ENCODE results near the gene GPER1.

The GPER1 gene

DNA sequence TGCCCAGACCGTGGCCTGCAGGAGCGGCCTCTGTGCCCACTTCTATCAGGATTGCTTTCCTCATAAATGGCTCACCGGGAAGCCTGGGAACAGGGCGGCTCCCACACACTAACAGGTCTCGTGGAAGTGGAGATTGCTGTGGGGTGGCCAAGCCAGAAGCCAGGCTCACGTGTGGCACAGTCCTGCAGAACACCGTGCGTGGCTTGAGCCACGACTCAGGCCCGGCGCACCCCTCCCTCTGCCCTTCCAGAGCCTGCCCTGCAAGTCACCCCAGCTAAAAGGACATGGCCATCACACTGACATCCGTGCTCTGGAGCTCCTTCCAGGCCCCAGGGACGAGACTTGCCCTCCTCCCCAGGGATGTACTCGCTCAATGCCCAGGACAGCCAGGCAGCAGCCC is 7.0 kb downstream of the GPER1 start:
- TF ChIP-seq, protein P1, sequence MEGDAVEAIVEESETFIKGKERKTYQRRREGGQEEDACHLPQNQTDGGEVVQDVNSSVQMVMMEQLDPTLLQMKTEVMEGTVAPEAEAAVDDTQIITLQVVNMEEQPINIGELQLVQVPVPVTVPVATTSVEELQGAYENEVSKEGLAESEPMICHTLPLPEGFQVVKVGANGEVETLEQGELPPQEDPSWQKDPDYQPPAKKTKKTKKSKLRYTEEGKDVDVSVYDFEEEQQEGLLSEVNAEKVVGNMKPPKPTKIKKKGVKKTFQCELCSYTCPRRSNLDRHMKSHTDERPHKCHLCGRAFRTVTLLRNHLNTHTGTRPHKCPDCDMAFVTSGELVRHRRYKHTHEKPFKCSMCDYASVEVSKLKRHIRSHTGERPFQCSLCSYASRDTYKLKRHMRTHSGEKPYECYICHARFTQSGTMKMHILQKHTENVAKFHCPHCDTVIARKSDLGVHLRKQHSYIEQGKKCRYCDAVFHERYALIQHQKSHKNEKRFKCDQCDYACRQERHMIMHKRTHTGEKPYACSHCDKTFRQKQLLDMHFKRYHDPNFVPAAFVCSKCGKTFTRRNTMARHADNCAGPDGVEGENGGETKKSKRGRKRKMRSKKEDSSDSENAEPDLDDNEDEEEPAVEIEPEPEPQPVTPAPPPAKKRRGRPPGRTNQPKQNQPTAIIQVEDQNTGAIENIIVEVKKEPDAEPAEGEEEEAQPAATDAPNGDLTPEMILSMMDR (IDR thresholded peaks at IDR 0.05; ENCODE audit: low read depth, low read length, missing control alignments) = no peak
- no peak overlapping the region for H3K4me3 ChIP-seq (replicated peaks; ENCODE audit: low read depth, low read length)
- DNase-seq (ENCODE audit: extremely low read depth, low read depth) = no peak

DNA sequence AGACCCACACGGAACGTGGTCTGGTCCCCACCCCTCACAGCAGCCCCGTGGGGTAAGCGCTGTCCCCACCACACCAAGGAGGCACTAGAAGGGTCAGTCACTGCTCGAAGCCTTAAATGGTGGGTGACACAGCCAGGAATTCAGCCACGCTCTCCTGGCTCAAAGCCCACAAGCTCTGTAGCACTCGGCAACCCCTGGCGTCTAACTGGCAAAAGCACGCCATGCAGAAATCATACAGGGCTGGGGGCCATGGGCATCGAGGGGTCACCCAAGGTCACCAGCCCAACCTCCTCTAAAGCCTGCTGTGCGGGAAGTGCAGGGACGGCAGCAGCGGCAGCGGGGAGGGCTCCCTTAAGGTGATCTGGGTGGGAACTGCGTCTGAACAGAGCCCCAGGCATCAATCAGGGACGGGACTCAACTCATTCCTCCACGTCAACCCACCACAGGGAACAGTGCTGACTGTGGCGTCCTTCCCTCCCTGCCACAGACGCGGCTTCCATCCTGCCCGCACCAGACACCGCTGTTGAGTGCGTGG is 7.8 kb downstream of the GPER1 start:
- TF ChIP-seq, protein P1 (IDR thresholded peaks at IDR 0.05; ENCODE audit: low read depth, low read length, missing control alignments) = no peak

DNA sequence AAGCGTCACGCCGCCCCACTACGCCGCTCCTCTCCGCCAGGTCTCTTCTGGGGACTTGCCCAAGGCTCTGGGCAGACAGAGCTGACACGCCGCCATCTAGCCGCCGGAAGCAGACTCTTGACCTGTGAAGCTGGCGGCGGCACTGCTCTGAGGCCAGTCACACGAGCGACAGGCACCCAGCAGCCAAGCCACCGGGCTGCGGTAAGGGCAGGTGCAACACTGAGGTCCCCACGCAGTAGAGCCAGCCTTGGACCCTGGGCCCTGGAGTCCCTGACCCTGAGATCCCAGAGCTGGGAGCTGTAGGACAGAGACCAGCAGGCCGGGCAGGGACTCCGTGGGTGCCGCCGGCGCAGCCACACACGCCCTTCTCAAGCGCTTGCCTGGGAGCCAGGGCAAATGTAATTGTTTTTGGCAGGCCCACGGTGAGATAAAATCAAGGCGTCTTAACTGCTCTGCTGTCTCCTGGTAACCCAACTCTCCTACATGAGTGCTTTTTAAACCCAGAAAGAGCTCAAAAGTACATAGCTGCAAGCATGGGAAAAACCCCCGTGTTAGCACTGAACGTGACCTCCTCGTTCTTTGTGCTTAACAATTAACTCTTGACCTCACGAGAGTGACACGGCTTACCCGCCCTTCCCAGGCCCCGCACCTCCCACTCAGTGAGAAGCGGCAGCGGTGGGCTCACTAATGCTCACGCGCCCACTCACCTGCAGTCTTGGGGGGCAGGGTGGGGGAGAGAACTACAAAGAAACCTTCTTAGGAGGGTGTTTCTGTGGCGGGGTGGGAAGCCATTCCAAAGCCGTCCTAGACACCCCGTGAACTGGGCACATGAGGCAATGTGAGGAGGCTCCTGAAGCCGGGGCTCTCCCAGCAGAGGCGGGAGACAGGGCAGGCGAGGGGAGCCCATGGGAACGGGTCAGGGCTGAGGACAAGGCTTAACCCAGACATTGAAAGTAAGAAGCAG is 8.5 kb downstream of the GPER1 start:
- DNase-seq (ENCODE audit: extremely low read depth, low read depth) = no peak
- no peak overlapping the region for H3K4me3 ChIP-seq (replicated peaks; ENCODE audit: low read depth, low read length)
- TF ChIP-seq, protein P1 (IDR thresholded peaks at IDR 0.05; ENCODE audit: low read depth, low read length, missing control alignments) = no peak

More for the DNA sequence above, 7.8 kb downstream of the GPER1 start:
- DNase-seq (ENCODE audit: extremely low read depth, low read depth) = no peak
- no peak overlapping the region for H3K4me3 ChIP-seq (replicated peaks; ENCODE audit: low read depth, low read length)

DNA sequence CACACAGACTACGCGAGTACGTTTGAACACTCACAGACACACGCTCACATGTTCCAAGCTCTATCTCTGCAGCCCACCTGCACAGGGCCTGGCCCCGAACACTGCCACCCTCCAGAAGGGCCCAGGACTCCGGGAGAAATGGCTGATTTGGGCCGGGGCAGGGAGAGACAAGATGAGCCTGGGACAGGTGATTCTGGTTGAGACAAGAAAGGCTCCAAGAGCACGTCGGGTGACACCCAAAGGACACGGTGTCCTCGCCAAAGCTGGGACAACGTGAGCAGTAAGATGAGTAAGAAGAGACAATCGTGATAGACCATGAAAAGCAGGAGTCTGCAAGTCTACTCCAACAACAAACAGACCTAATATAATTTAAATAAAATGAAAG is 9.2 kb downstream of the GPER1 start:
- H3K4me3 ChIP-seq (replicated peaks; ENCODE audit: low read depth, low read length) = no peak overlapping the region
- TF ChIP-seq, protein P1 (IDR thresholded peaks at IDR 0.05; ENCODE audit: low read depth, low read length, missing control alignments) = no peak
- no peak for DNase-seq (ENCODE audit: extremely low read depth, low read depth)

DNA sequence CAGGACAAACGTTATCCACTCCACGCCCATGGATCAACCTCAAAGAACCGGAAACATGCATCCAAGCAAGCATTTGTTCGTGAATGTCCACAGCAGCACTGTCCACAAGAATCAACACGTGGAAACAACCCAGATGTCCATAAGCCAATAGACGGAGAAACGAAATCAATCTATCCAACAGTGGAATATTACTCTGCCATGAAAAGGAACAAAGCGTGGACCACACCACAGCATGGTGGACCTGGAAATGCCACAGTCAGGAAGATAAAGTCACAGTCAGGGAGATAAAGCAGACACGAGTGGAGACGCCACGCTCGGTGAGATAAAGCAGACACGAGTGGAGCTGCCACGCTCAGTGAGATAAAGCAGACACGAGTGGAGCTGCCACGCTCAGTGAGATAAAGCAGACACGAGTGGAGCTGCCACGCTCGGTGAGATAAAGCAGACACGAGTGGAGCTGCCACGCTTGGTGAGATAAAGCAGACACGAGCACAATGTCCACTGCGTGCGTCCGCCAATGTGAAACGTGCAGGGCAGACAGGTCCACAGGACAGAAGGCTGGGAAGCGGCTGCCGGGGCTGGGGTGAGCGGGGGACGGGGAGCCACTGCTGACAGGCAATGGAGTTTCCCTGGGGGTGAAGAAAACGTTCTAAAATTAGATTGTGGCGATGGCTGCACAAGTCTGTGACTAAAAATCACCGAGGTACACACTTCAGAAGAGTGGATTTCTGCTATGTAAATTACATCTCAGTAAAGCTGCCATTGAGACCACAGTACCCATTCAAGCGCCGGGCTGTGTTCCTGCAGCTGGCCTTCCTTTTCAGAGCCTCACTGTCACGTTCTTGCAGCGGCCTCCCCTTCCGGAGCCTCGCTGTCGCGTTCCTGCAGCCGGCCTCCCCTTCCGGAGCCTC is 10.6 kb downstream of the GPER1 start:
- DNase-seq (ENCODE audit: extremely low read depth, low read depth) = no peak
- H3K4me3 ChIP-seq (replicated peaks; ENCODE audit: low read depth, low read length) = no peak overlapping the region
- TF ChIP-seq, protein P1 (IDR thresholded peaks at IDR 0.05; ENCODE audit: low read depth, low read length, missing control alignments) = no peak

DNA sequence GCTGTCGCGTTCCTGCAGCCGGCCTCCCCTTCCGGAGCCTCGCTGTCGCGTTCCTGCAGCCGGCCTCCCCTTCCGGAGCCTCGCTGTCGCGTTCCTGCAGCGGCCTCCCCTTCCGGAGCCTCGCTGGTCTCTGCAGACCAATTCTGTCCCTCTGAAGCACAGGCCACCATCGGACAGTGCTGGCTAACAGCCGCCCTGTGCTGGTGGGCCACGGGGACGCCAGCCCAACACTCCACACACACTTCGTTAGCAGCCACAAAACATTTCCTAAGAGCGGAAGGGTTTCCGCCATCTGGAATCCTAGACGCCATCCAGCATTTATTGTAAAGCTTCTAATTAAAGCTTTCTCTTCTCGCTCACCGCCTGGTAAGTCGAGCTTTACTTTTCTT is 11.2 kb downstream of the GPER1 start:
- DNase-seq (ENCODE audit: extremely low read depth, low read depth) = no peak
- no peak overlapping the region for H3K4me3 ChIP-seq (replicated peaks; ENCODE audit: low read depth, low read length)
- TF ChIP-seq, protein P1 (IDR thresholded peaks at IDR 0.05; ENCODE audit: low read depth, low read length, missing control alignments) = no peak
